ENCODE data around the gene GGTA1. TPM values are rescaled to one million over a fixed set of nuclear protein-coding genes. Genes with fewer than 3 reads are reported as not detected.
A peak's percentile ranks its signal among the peaks of the same experiment; 100 is the strongest.

Gene GGTA1
- total and polyA plus RNA-seq, 9 of the 15 experiments (the other 6 are each of a cell fraction or from before 2014, with no cell fraction given): 0.04 to 0.15 TPM; not detected in 7

DNA sequence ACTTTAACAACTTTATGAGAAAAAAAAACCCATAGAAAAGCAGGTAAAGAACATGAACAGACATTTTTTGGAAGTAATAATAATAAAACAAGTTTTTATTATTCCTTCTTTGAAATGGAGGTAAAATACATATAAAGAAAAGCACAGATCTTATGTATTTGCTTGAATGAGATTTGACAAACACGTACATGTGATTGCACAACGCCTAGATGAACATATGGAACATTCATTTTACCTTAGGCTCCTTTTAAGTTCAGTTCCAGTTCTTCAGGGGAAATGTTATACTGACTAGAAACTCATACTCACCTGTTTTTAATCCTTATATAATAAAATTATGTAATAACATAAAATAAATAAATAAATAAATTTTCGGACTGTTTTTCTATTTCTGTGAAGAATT is 61.8 kb downstream of the GGTA1 start:
- ATAC-seq: no peak
- Histone ChIP-seq H3K27me3 (ENCODE audit: control insufficient read depth in 2 of 2, insufficient read depth in 2 of 2, low read length in 2 of 2) (no peaks in the 10 kb centered on the region; a peak in 1 of 5 replicates), H3K79me2 (ENCODE audit: control insufficient read depth, insufficient read depth, low read length) (no peaks in the 10 kb centered on the region), H3K4me1 (replicated peaks in 1 of 2; ENCODE audit: control insufficient read depth in 2 of 2, insufficient read depth in 2 of 2, low read length in 2 of 2) (no peaks in the 10 kb centered on the region), H3K27ac (ENCODE audit: extremely low read depth, low read depth, low read length) (no peak overlapping the region), H4K20me1 (replicated peaks; ENCODE audit: control insufficient read depth, insufficient read depth, low read length) (no peaks in the 10 kb centered on the region), H3K4me2 (ENCODE audit: insufficient read depth, low read length) (no peak overlapping the region), H3K4me3 (no peak overlapping the region), H3K36me3 (ENCODE audit: control insufficient read depth, insufficient read depth, low read length) (no peaks in the 10 kb centered on the region), H3K9me1 (ENCODE audit: control insufficient read depth, insufficient read depth, low read length) (no peaks in the 10 kb centered on the region), H2AFZ (ENCODE audit: low read depth, low read length) (no peak overlapping the region), H3K9ac (ENCODE audit: insufficient read depth in 1 of 2, low read depth in 2 of 2, low read length in 2 of 2) (no peak overlapping the region), H3K9me3 (replicated peaks; ENCODE audit: control insufficient read depth, insufficient read depth, low read depth, low read length) (no peaks in the 10 kb centered on the region)
- in situ Hi-C loops (cut with MboI): no loop called here
- no peak for DNase-seq (ENCODE audit: extremely low read depth in 1 of 4, low spot score in 3 of 4)
- ChIA-PET POLR2A (no interaction called here), CTCF (ENCODE audit: low intra/inter-chr PET ratio) (no interaction called here)
- no peak for TF ChIP-seq MAFF (IDR thresholded peaks at IDR 0.05; ENCODE audit: low read length)
- TF ChIP-seq CEBPB (tag; IDR thresholded peaks at IDR 0.05): peak; percentile 55; the same call in 1 of the 2 replicates
- TF ChIP-seq ZNF780A (CRISPR knock-in tag; IDR thresholded peaks at IDR 0.05): no peak
- no peak for TF ChIP-seq KLF13 (tag; IDR thresholded peaks at IDR 0.05; ENCODE audit: borderline replicate concordance, low read depth)
- no peak for TF ChIP-seq ZNF184 (CRISPR knock-in tag; IDR thresholded peaks at IDR 0.05)
- no peak for TF ChIP-seq ZNF140 (CRISPR knock-in tag; IDR thresholded peaks at IDR 0.05)
- no peak for TF ChIP-seq CEBPG (CRISPR knock-in tag; IDR thresholded peaks at IDR 0.05)
- TF ChIP-seq CEBPG (tag; conservative IDR thresholded peaks at IDR 0.05 in 1 of 2, IDR thresholded peaks at IDR 0.05 in 1 of 2): peak in 1 of 2 experiments; percentile 44; a peak in 2 of 4 replicates
- TF ChIP-seq HMGN3 (IDR thresholded peaks at IDR 0.05; ENCODE audit: borderline replicate concordance, extremely low read depth, insufficient read length, low read depth, low read length): no peak
- no peak for TF ChIP-seq SIRT6 (IDR thresholded peaks at IDR 0.05; ENCODE audit: low read depth, low read length)
- TF ChIP-seq RBFOX2 (IDR thresholded peaks at IDR 0.05; ENCODE audit: low read depth, low read length): no peak
- TF ChIP-seq ZNF589 (CRISPR knock-in tag; IDR thresholded peaks at IDR 0.05; ENCODE audit: low read depth): no peak
- intact Hi-C loops (cut with micrococcal nuclease): no loop called here
- BruUV-seq (replicated peaks): no TSS peak
- WGBS (ENCODE audit: insufficient coverage, low coverage, missing lambda C conversion rate): 20% methylated on average over 3 of the region's 3 CpGs
- FAIRE-seq: no peak
